ENCODE results near the gene RINL. TPM values are rescaled to one million over a fixed set of nuclear protein-coding genes. Genes with fewer than 3 reads are reported as not detected.

The RINL gene, protein sequence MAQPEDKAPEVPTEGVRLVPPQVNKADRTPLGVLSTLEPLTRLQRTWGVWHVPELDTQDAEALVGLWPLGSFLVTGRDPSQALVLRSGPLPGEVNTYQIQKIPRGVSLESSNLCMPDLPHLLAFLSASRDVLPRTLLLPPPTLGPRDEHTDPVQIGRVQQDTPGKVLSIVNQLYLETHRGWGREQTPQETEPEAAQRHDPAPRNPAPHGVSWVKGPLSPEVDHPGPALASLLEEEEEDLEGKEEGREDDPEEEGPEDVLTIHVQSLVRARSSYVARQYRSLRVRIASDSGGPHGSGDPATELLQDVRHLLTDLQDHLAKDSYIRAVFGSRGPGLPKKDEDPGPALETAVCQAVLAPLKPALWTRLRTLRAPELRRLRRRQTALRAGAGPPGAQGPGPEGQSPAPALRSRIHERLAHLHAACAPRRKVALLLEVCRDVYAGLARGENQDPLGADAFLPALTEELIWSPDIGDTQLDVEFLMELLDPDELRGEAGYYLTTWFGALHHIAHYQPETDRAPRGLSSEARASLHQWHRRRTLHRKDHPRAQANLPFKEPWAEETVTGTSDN
- 53.5 and 65.0 TPM in 2 replicates for total RNA-seq

- intact Hi-C loops (cut with micrococcal nuclease), result loop anchor here (1.0 to 2.0 kb wide), 5 partner anchors 8 to 52 kb away; partner anchors contain the start of genes ECH1, MRPS12, NFKBIB and SARS2
- ATAC-seq (ENCODE audit: low read depth) (peak; percentile 94), DNase-seq (peak; percentile 57)
- Mint-ChIP-seq H3K4me1 (peaks cover 48% of the 10 kb centered on the region), H3K9me3 (no peaks in the 10 kb centered on the region), H3K27ac (peak within 1 kb of the TSS; percentile 98), H3K4me3 (peak within 1 kb of the TSS; percentile 92), H3K36me3 (ENCODE audit: low read depth) (peaks cover 26% of the 10 kb centered on the region), H3K27me3 (no peaks in the 10 kb centered on the region)
- no peak for TF ChIP-seq CTCF (IDR thresholded peaks at IDR 0.05)
- ChIA-PET CTCF (interaction anchor here (0.5 to 3.6 kb wide), 6 partner anchors 9 to 542 kb away, joined by 3 to 19 read pairs (median 3); partner anchors contain the start of gene CATSPERG), POLR2A (interaction anchor here (0.5 to 7.4 kb wide), 22 partner anchors 8 to 560 kb away, joined by 3 to 125 read pairs (median 8); partner anchors contain the start of genes ECH1, FAM98C, HNRNPL and NFKBIB)
These were observed at the start of gene RINL for GRCh38 chr19:38877781-38878574. TSS of gene RINL (minus strand) at chr19:38878275. CDS start at chr19:38876742, 1,533 bp downstream.

DNA sequence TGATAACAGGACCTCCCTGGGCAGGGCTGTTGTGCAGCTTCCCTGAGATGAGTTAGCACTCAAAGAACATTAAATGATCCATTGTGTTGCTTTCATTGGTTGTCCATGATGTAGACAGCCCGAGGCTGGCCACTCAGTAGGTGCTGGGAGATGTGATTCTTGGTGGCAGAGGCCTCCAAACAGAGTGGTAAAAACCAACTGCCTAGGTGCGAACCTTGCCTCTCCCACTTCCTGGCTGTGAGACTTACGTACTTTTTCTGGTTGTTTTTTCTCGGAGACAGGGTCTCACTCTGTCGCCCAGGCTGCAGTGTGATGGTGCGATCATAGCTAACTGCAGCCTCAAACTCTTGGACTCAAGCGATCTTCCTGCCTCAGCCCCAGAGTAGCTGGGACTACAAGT is 46.3 kb upstream of the RINL start:
- Mint-ChIP-seq H3K9me3 (no peaks in the 10 kb centered on the region), H3K27ac (no peak overlapping the region), H3K36me3 (ENCODE audit: low read depth) (peaks cover 40% of the 10 kb centered on the region), H3K4me1 (peaks cover 6% of the 10 kb centered on the region), H3K27me3 (no peaks in the 10 kb centered on the region), H3K4me3 (no peak overlapping the region)
- ATAC-seq (ENCODE audit: low read depth) (no peak), DNase-seq (no peak)
- CTCF ChIA-PET, result interaction anchor here (1.1 kb wide), 1 partner anchor 521 kb away, joined by 3 read pairs; the partner anchor contains the start of gene FAM98C
- POLR2A ChIA-PET, result no interaction called here
- intact Hi-C loops (cut with micrococcal nuclease), result no loop called here
- TF ChIP-seq CTCF (IDR thresholded peaks at IDR 0.05), result no peak

- no peak overlapping the region for H3K27ac Mint-ChIP-seq
- H3K27me3 Mint-ChIP-seq, result no peaks in the 10 kb centered on the region
- POLR2A ChIA-PET, result no interaction called here
These were observed 44.4 kb upstream of the RINL start for GRCh38 chr19:38922482-38922881.

DNA sequence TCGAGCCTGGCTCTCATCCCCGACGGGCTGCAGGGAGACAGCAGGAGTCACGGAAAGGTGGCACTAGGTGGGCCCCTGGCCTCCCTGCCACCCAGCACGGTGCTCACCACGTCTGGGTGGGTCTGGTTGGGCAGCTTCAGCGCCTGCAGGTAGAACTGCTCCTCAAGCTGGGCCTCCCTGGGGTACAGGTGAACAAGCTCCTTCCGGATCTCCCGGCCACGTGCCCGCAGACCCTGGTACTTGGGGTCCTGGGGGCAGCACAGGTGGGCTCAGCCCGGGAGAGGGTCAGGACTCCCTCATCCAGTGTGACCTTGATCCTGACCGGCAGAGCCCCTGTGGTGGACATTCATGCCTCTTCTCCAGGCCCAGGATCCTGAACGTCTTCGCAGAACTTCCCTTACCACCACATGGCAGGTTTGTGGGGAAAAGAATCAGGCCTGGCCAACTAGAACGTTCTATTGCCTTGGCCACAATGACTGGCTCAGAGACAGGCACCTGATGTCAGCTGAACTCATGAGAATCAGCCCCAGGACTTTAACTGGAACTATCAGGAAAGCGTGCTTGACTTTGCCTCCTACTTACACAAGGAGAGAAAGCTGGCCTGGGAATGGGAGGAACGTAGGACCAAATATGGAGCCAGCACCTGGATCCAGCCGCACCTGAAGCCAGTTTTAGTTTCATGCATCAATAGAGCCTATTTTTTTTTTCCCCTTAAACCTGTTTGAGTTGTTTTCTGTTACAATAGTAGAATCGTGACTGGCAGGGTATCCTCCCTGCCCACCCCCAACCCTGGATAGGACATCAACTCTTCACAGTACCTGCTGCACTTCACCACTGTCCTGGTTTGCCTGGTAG is 43.6 kb upstream of the RINL start:
- ATAC-seq (ENCODE audit: low read depth) (no peak), DNase-seq (no peak)
- Mint-ChIP-seq H3K4me3 (no peak overlapping the region), H3K9me3 (no peaks in the 10 kb centered on the region), H3K27me3 (no peaks in the 10 kb centered on the region), H3K36me3 (ENCODE audit: low read depth) (peaks cover 35% of the 10 kb centered on the region), H3K4me1 (no peaks in the 10 kb centered on the region), H3K27ac (no peak overlapping the region)
- TF ChIP-seq CTCF (IDR thresholded peaks at IDR 0.05), result no peak
- POLR2A ChIA-PET, result no interaction called here
- CTCF ChIA-PET, result no interaction called here
- intact Hi-C loops (cut with micrococcal nuclease), result no loop called here

More at GRCh38 chr19:38922482-38922881, 44.4 kb upstream of the RINL start:
- Mint-ChIP-seq H3K4me1 (no peaks in the 10 kb centered on the region), H3K9me3 (no peaks in the 10 kb centered on the region), H3K36me3 (ENCODE audit: low read depth) (peaks cover 35% of the 10 kb centered on the region), H3K4me3 (no peak overlapping the region)
- DNase-seq, result no peak
- ATAC-seq (ENCODE audit: low read depth), result no peak
- intact Hi-C loops (cut with micrococcal nuclease), result no loop called here
- no peak for TF ChIP-seq CTCF (IDR thresholded peaks at IDR 0.05)
- CTCF ChIA-PET, result no interaction called here

Measured in activated B cell treated with CpG ODN at 0.5 μM for 24 hours (primary cell).